NK-92 (cell line): ENCODE data around the gene ZNF28.
"Not testable (repeated sequence)": the region's sequence is repeated elsewhere in the genome, so short reads cannot be mapped to it uniquely, and the experiment has no call there.

Experiments used
- DNase-seq: peaks from one replicate; lab custom pipeline; 2025; ENCODE audit not compliant: unreplicated experiment; lab: John Stamatoyannopoulos, UW

ZNF28 gene

DNA sequence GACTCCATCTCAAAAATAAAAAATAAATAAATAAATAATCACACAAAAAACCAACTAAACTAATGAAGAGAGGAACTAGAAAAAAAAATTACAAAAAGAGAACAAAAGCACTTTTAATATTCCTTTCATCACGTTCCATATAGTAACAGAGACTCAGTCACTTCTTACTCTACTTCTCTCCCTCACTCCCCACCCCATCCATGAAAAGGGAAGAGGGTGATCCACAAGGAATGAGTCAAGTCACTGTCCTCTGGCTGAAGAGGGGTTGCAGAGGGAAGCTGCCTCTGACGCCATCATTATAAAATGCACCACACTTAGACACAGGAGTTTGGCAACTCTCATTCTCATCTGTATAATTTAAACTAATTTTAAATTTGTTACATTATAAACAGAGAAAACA lies 38.6 kb downstream of the ZNF28 start:
- not testable (repeated sequence) for DNase-seq

DNA sequence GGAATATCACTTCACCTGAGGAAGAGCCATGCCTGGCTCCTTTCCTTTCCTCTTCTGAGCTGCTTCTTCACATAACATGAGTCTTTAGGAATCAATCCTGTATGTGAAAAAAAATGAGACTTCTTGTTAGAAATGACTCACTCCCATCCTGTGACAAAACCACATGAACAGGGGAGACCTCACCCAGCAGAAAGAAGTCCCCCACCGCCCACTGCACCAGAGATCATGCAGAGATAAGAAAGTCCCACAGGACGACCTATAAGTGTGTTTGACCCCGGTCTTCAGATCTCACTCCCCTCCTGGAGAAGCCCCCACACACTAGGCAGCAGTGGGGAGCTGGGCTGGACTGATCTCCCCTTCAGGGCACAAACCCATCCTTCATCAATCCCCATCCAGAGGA lies 42.6 kb downstream of the ZNF28 start:
- no peak for DNase-seq

DNA sequence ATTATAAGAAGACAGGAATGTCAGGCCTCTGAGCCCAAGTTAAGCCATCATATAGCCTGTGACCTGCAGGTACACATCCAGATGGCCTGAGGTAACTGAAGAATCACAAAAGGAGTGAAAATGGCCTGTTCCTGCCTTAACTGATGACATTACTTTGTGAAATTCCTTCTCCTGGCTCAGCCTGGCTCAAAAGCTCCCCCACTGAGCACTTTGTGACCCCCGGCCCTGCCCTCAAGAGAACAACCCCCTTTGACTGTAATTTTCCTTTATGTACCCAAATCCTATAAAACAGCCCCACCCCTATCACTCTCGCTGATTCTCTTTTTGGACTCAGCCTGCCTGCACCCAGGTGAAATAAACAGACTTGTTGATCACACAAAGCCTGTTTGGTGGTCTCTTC lies 65.0 kb downstream of the ZNF28 start:
- DNase-seq = not testable (repeated sequence)

DNA sequence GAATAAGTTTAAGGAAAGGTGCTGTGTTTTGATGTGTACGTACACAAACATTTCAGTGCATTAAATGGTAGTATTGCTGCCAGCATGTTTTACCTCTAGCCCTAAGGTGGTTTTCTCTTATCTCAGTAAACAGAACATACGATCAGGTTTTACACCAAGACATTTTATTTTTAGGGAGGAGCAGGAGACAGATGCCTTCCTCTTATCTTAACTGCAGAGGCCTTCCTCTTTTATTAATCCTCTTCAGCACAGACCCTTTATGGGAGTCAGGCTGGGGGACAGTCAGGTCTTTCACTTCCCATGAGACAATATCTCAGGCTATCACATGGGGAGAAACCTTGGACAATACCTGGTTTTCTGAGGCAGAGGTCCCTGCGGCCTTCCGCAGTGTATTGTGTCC lies 71.7 kb downstream of the ZNF28 start:
- DNase-seq = no peak

DNA sequence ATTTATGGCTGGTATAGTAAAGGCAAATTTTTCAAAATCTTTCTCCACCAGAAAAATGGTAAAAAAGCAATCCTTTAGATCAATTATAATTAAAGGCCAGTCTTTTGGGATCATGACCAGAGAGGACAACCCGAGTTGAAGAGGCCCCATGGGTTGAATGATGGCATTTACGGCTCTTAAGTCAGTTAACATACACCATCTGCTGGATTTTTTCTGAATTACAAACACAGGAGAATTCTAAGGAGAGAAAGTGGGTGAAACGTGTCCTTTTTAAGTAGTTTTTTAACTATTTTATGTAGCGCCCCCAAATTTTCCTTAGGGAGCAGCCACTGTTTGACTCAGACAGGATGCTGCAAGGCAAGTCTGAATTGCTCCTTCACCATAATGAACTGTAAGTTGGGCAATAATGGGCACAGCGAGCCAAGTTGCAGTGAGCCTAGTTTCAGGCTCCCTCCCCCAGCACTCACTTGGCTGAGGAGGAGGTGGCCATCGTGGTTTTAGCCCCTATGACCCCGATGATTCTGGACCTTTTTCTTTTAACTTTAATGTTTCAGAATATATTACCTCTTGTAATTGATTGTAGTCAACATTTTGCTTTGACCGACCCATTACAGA lies 73.0 kb downstream of the ZNF28 start:
- DNase-seq = no peak
